HG02938 (cell line): ENCODE data around the gene ZNF431.
"Not testable (repeated sequence)": the region's sequence is repeated elsewhere in the genome, so short reads cannot be mapped to it uniquely, and the experiment has no call there.

Experiments used
- ATAC-seq: cut with Tn5 transposase; IDR thresholded peaks from one replicate; pipeline ENCODE4 v1.9.1; 2021; ENCODE audit warnings: mild to moderate bottlenecking, moderate library complexity; ENCODE audit not compliant: unreplicated experiment

ZNF431 gene

DNA sequence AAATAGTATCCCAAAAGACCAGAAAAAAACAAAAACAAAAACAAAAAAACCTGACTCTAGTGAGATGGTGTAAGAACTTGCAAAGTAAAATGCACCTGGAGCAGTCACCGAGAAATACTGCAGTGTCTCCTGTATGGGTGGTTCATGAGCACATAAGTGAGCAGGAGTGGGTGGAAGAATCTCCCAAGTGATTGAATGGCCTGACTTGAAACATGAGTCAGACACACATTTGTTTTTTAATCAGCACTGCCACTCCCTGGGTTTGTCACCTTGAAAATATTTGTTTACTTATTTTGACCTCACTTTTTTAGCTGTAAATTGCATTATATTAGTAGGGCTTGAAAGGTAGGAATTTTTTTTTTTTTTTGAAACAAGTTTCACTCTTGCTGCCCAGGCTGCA is 2.0 kb downstream of the ZNF431 start:
- ATAC-seq, result no peak

GRCh38 chr19:21147540-21147939 is 5.7 kb downstream of the ZNF431 start:
- no peak for ATAC-seq

DNA sequence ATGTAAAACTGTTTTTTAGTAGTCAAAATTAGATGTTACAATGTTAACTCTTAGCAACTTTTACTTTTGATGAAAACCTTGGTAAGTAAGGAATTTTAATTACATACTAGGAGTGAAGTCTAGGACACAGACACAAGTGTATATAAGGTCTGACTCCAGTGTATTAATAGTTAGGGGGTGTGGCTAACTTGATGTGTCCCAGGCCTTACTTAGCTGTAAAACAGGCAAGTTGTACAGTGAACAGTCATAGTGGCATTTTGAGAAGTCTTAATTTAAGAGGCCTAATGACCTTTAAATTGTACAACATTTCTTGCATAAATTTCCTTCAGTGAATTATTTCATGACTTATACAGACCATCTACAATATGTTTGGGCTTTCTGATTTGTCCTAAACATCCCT is 6.8 kb downstream of the ZNF431 start:
- ATAC-seq, result no peak

- no peak for ATAC-seq
These were observed 8.0 kb downstream of the ZNF431 start for GRCh38 chr19:21149877-21150276.

- ATAC-seq, result no peak
These were observed 9.6 kb downstream of the ZNF431 start for GRCh38 chr19:21151460-21151859.

- no peak for ATAC-seq
These were observed 16.8 kb downstream of the ZNF431 start for GRCh38 chr19:21158523-21159135.

GRCh38 chr19:21164541-21164940 is 22.7 kb downstream of the ZNF431 start:
- no peak for ATAC-seq

DNA sequence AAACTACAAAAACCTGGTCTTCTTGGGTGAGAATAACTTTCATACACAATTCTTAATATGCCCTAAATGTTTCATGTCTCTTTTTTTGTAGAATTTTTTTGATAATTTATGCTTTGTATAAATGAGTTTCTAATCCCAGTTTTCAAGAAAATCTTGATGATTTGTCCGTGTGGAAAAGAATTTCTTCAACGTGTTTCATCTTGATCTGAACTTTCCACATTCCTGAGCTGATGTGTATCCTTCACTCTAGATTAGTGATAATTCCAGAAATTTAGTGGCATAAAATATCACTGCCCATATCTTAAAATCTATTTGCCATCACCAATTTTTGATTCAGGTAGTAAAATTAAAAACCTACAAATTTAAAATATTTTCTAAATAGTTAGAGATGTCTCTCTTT is 24.6 kb downstream of the ZNF431 start:
- no peak for ATAC-seq

DNA sequence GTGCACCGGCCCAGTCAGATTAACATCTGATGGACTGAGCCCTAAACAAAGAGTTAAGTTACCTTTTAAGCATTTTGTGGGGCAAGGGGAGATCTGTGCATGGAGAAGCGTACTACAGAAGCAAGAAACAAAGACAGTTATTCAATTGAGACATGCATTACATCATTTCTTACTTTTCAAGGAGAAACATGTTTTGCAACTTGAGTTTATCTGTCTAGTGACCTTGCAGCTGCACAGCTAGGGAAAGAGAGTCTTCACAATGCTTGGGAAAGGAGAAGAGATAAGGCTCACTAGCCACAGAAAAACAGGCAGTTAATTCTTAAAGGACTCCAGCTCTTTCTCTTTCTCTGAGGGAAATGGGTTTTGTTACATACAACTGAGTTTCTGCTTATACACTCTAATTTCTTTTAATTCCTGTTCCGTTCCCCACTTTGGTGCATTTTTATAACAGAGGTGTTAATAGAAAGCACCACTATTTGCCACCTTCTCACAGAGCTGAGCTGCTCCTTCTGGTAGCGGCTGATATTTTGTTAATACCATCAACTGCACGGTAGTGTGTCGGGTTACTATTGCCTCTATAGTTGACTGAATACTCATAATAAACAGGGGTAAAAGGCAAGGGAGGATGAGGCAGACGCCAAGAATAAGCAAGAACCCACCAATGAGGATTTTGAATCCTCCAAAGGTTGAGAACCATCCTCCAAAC is 55.9 kb downstream of the ZNF431 start:
- no peak for ATAC-seq

DNA sequence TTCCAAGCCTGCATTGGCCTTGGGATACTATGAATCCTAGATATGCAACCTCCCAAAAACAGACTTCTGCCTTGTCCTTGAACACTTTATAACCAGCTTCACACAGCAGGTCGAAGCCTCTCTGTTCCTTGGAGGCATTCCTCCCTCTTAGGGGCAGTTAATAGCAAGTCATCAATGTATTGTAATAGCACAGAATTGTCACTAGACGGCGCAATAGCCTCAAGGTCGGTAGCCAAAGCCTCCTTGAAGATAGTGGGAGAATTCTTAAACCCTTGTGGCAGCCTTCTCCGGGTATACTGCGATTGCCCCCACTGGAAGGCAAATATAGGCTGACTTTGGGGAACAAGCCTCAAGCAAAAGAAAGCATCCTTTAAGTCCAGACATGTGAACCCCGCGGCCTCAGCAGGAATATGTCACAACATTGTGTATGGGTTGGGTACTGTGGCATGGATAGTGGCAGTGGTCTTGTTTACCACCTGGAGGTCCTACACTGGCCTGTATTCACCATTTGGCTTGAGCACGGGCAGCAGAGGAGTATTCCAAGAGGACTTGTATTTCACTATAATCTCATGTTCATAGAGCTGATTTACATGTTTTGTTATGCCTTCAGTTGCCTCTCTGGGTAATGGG is 61.1 kb downstream of the ZNF431 start:
- no peak for ATAC-seq

- no peak for ATAC-seq
These were observed 68.3 kb downstream of the ZNF431 start for GRCh38 chr19:21210037-21210621.

DNA sequence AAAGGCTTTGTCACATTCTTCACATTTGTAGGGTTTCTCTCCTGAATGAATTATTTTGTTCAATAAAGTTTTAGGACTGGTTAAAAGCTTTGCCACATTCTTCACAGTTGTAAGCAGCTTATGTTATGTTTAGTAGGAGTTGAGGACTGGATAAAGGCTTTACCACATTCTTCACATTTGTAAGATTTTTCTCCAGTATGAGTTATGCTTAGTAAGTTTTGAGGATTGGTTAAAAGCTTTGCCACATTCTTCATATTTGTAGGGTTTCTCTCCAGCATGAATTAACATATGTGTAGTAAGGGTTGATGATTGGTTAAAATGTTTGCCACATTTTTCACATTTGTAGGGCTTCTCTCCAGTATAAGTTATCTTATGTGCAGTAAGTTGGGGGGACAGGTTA is 79.9 kb downstream of the ZNF431 start:
- no peak for ATAC-seq

DNA sequence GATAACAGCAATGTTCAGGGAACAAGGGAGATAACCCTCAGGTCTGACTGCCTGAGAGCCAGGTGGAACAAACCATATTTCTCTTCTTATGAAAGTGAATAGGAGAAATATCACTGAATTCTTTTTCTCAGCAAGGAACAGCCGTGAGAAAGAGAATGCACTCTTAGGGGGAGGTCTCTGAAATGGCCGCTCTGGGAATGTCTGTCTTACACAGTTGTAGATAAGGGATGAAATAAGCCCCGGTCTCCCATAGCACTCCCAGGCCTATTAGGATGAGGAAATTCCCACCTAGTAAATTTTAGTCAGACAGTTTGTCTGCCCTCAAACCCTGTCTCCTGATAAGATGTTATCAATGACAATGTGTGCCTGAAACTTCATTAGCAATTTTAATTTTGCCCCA is 88.1 kb downstream of the ZNF431 start:
- not testable (repeated sequence) for ATAC-seq

- ATAC-seq, result no peak
These were observed 91.9 kb downstream of the ZNF431 start for GRCh38 chr19:21233691-21234090.

DNA sequence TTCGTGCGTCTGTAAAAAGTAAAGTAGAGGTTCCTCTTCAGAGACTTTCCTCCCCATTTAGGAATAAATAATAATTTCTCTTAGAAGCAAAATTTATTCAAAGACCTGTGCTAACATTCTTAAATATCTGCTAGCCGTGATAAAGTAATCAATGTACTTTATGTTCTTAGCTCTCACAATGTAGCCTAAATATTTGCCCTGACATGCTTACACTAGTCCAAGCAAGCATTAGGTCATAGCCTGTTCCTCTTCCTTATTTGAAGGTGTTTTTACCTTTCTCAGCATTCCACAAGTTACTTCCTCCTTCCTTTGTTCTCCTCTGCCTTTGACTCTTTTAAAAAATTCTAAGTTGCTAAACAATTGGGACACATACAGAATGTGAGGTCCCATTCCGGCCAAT is 94.9 kb downstream of the ZNF431 start:
- ATAC-seq, result not testable (repeated sequence)

- ATAC-seq, result no peak
These were observed 96.8 kb downstream of the ZNF431 start for GRCh38 chr19:21238670-21239069.
